Activated CD4-positive, alpha-beta T cell treated with anti-CD3 and anti-CD28 coated beads for 4 hours (primary cell): Measurements from ENCODE around the gene CYP4V2.

Experiments used
- DNase-seq, 2 donors: peaks; one replicate each; pipeline ENCODE4 v3.0.0-alpha.2; 2020

Gene CYP4V2

GRCh38 chr4:186189656-186190055 is 1.7 kb upstream of the CYP4V2 start:
- DNase-seq = no peak

GRCh38 chr4:186190581-186191199 is 677 bp upstream of the CYP4V2 start:
- DNase-seq = peak; percentile 26 to 54

GRCh38 chr4:186192066-186192612 is 772 bp downstream of the CYP4V2 start:
- DNase-seq = peak in 1 of 2 donors; percentile 26

GRCh38 chr4:186193851-186194250 is 2.5 kb downstream of the CYP4V2 start:
- DNase-seq = no peak

- no peak for DNase-seq
Measured at GRCh38 chr4:186196063-186196462, 4.7 kb downstream of the CYP4V2 start.

GRCh38 chr4:186200516-186200915 is 9.1 kb downstream of the CYP4V2 start:
- DNase-seq = no peak

- DNase-seq = no peak
Measured at GRCh38 chr4:186201010-186201409, 9.6 kb downstream of the CYP4V2 start.

GRCh38 chr4:186201535-186202230 is 10.3 kb downstream of the CYP4V2 start:
- DNase-seq = peak; percentile 44 to 55

- no peak for DNase-seq
Measured at GRCh38 chr4:186202490-186203140, 11.2 kb downstream of the CYP4V2 start.

- DNase-seq = no peak
Measured at GRCh38 chr4:186203406-186203805, 12.0 kb downstream of the CYP4V2 start.

- DNase-seq = no peak
Measured at GRCh38 chr4:186204103-186204559, 12.8 kb downstream of the CYP4V2 start.

- DNase-seq = no peak
Measured at GRCh38 chr4:186204686-186205085, 13.3 kb downstream of the CYP4V2 start.

- no peak for DNase-seq
Measured at GRCh38 chr4:186205156-186205555, 13.8 kb downstream of the CYP4V2 start.

- DNase-seq = no peak
Measured at GRCh38 chr4:186216465-186217024, 25.2 kb downstream of the CYP4V2 start.

- no peak for DNase-seq
Measured at GRCh38 chr4:186217733-186218293, 26.4 kb downstream of the CYP4V2 start.

GRCh38 chr4:186221624-186222023 is 30.3 kb downstream of the CYP4V2 start:
- DNase-seq = no peak

GRCh38 chr4:186225848-186226247 is 34.5 kb downstream of the CYP4V2 start:
- no peak for DNase-seq

- no peak for DNase-seq
Measured at GRCh38 chr4:186226521-186227189, 35.3 kb downstream of the CYP4V2 start.

- DNase-seq = no peak
Measured at GRCh38 chr4:186227221-186227620, 35.9 kb downstream of the CYP4V2 start, which contains the start of gene KLKB1. KLKB1 (plus strand) TSS chr4:186227507; CDS start chr4:186228196, 689 bp downstream.

- no peak for DNase-seq
Measured at GRCh38 chr4:186227744-186228513, 36.6 kb downstream of the CYP4V2 start.

GRCh38 chr4:186228514-186228894 is 37.1 kb downstream of the CYP4V2 start:
- DNase-seq = no peak

GRCh38 chr4:186234367-186234766 is 43.0 kb downstream of the CYP4V2 start:
- no peak for DNase-seq
